Inferior parietal cortex (tissue), 1 donor: ENCODE measurements around the gene GABPB2.

Experiments
- DNase-seq: peaks from one replicate; pipeline ENCODE4 v3.0.0-alpha.2; 2016; ENCODE audit errors: extremely low spot score

The GABPB2 gene

GRCh38 chr1:151133018-151133806 lies 62.7 kb downstream of the GABPB2 start:
- DNase-seq: no peak

GRCh38 chr1:151134396-151134795 lies 63.8 kb downstream of the GABPB2 start:
- no peak for DNase-seq

- no peak for DNase-seq
These were observed 64.4 kb downstream of the GABPB2 start for GRCh38 chr1:151134991-151135390.

GRCh38 chr1:151135433-151136385 lies 65.1 kb downstream of the GABPB2 start:
- no peak for DNase-seq

GRCh38 chr1:151137789-151138188 lies 67.2 kb downstream of the GABPB2 start:
- no peak for DNase-seq

- no peak for DNase-seq
These were observed 72.0 kb downstream of the GABPB2 start for GRCh38 chr1:151142411-151143056.

- no peak for DNase-seq
These were observed 72.5 kb downstream of the GABPB2 start for GRCh38 chr1:151143057-151143435.

- no peak for DNase-seq
These were observed 73.4 kb downstream of the GABPB2 start for GRCh38 chr1:151143986-151144385.

- no peak for DNase-seq
These were observed 74.1 kb downstream of the GABPB2 start for GRCh38 chr1:151144474-151145303.

GRCh38 chr1:151145304-151146071 lies 74.9 kb downstream of the GABPB2 start:
- peak; percentile 25 for DNase-seq

GRCh38 chr1:151146072-151146411 lies 75.5 kb downstream of the GABPB2 start:
- DNase-seq: no peak

- DNase-seq: peak; percentile 94
These were observed 76.0 kb downstream of the GABPB2 start, which contains the start of gene SEMA6C for GRCh38 chr1:151146412-151147131. Gene SEMA6C (minus strand): TSS chr1:151146631. CDS start chr1:151142621, 4,010 bp downstream.

GRCh38 chr1:151147132-151147503 lies 76.6 kb downstream of the GABPB2 start:
- no peak for DNase-seq

- DNase-seq: no peak
These were observed 77.1 kb downstream of the GABPB2 start for GRCh38 chr1:151147665-151148064.

- DNase-seq: no peak
These were observed 85.9 kb downstream of the GABPB2 start, which contains the start of gene TNFAIP8L2 for GRCh38 chr1:151156515-151156819. Gene TNFAIP8L2 (plus strand): TSS chr1:151156649. CDS start chr1:151158698, 2,049 bp downstream.

- DNase-seq: no peak
These were observed 86.5 kb downstream of the GABPB2 start for GRCh38 chr1:151157067-151157531.

- DNase-seq: no peak
These were observed 87.8 kb downstream of the GABPB2 start for GRCh38 chr1:151158326-151158725.

GRCh38 chr1:151158751-151159251 lies 88.2 kb downstream of the GABPB2 start:
- no peak for DNase-seq

GRCh38 chr1:151159373-151159772 lies 88.8 kb downstream of the GABPB2 start:
- no peak for DNase-seq
